NB4 (cell line): ENCODE data around the gene ZBTB44.

Experiments used
- DNase-seq: peaks from one replicate; pipeline ENCODE4 v3.0.0; 2010; ENCODE audit warnings: low read depth
- H3K4me3 ChIP-seq: one replicate; pipeline ENCODE4 v1.5.1; 2011; ENCODE audit warnings: mild to moderate bottlenecking, low read depth, low read length, moderate library complexity
- MYC ChIP-seq: IDR thresholded peaks from 2 replicates; pipeline ENCODE4 v1.6.1; 2011; ENCODE audit warnings: low read depth, low read length
- POLR2A ChIP-seq: IDR thresholded peaks from 2 replicates; pipeline ENCODE4 v1.6.1; 2011; ENCODE audit warnings: mild to moderate bottlenecking; ENCODE audit not compliant: insufficient read length; ENCODE audit errors: extremely low read depth
- TF ChIP-seq, protein P1 (sequence below): IDR thresholded peaks from one replicate; pipeline ENCODE4 v1.5.1; 2012; ENCODE audit warnings: low read depth, low read length
- TF ChIP-seq, protein P2 (sequence below): IDR thresholded peaks from 2 replicates; pipeline ENCODE4 v1.6.1; 2011; ENCODE audit warnings: low read depth, low read length

The ZBTB44 gene

DNA sequence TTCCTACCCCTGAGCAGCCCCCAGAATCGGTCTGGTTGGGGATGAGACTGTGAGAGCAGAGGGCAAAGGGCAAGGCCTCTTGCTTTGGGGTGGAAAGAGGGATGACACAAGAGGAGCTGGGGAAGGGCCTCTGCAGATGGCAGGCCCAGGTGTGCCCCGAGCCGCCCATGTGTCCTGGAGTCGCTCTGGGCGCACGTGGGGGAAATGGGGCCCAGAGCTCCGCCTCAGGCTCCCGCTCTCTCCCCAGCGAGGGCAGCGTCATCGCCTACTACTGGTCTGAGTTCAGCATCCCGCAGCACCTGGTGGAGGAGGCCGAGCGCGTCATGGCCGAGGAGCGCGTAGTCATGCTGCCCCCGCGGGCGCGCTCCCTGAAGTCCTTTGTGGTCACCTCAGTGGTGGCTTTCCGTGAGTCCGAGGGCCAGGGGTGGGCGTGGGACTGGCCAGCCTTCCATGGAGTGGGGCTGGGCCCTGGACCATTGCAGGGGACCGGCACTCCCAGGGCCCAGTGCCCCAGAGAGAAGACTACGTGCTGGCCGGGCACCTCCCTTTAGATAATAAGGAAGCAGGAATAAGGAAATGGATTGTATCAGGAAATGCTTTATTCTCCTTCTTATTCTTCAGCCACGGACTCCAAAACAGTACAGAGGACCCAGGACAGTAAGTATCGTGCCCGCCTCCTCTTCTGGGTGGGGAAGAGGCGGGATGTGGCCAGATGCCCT is 125.1 kb downstream of the ZBTB44 start:
- TF ChIP-seq, protein P1, sequence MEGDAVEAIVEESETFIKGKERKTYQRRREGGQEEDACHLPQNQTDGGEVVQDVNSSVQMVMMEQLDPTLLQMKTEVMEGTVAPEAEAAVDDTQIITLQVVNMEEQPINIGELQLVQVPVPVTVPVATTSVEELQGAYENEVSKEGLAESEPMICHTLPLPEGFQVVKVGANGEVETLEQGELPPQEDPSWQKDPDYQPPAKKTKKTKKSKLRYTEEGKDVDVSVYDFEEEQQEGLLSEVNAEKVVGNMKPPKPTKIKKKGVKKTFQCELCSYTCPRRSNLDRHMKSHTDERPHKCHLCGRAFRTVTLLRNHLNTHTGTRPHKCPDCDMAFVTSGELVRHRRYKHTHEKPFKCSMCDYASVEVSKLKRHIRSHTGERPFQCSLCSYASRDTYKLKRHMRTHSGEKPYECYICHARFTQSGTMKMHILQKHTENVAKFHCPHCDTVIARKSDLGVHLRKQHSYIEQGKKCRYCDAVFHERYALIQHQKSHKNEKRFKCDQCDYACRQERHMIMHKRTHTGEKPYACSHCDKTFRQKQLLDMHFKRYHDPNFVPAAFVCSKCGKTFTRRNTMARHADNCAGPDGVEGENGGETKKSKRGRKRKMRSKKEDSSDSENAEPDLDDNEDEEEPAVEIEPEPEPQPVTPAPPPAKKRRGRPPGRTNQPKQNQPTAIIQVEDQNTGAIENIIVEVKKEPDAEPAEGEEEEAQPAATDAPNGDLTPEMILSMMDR: no peak
- TF ChIP-seq POLR2A (no peak), MYC (no peak)
- TF ChIP-seq, protein P2, sequence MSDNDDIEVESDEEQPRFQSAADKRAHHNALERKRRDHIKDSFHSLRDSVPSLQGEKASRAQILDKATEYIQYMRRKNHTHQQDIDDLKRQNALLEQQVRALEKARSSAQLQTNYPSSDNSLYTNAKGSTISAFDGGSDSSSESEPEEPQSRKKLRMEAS: no peak
- no peak overlapping the region for H3K4me3 ChIP-seq
- DNase-seq: no peak

DNA sequence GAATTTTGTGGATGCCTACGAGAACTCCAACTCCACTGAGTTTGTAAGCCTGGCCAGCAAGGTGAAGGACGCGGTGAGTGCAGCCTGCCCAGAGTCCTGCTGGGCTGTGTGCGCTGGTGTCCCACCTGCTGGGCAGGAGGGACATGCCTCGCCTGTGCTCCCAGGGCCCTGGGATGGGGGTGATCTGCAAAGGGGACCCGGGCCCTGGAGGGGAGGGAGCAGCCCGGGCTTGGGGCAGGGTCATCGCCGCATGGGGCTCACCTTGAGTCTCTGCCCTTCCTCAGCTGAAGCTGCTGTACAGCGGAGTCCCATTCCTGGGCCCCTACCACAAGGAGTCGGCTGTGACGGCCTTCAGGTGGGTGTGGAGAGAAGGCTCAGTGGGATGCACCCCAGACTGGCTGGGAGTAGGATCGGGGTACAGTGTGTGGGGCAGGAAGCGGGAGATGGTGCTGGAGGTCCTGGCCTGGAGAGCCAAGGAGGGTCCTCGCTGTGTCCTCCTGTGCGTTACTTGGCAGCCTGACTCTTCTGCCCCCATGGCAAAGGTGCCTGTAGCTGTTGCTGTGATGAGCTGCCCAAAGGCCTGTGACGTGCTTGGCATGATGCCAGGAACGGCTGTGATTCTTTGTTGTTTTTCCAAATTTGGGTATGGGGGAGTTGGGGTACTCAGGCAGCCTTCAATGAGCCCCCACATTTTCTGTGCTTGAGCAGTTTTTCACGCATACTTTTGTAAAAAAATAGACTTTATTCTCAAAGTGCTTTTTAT is 126.0 kb downstream of the ZBTB44 start:
- TF ChIP-seq MYC (no peak), POLR2A (no peak)
- TF ChIP-seq, protein P2: no peak
- TF ChIP-seq, protein P1: no peak
- no peak for DNase-seq
- no peak overlapping the region for H3K4me3 ChIP-seq

DNA sequence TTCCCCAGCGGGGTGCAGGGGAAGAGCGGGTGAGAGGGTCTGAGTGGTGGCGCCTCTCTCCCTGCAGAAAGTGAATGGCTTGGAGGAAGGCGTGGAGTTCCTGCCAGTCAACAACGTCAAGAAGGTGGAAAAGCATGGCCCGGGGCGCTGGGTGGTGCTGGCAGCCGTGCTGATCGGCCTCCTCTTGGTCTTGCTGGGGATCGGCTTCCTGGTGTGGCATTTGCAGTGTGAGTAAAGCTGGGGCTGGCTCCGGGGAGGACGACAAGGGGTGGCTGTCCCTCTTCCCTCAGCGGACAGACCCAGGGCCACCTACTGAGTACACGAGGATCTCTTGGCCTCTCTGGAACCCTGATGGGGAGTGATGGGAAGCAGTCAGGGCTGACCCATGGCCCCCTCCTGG is 126.7 kb downstream of the ZBTB44 start:
- H3K4me3 ChIP-seq: no peak overlapping the region
- TF ChIP-seq POLR2A: no peak
- TF ChIP-seq, protein P2: no peak
- no peak for TF ChIP-seq MYC
- TF ChIP-seq, protein P1: no peak
- DNase-seq: no peak

DNA sequence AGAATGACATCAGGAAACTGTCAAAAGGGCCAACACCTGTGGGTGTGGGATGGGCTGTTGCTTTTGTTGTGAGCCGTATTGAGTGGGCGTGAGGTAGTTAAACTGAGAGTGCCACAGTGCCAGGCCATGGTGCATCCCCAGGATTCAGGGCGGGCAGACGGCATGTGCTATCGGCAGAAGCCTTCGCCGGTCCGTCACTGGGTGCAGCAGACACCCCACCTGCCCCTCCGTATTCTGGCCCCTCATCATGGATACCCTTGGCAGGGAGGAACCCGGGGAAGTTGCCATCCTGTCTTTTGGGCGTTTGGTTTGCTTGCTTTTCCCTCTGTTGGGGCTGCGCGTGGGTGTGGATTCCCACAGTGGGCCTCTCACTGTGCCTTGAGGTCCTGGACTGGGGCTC is 127.6 kb downstream of the ZBTB44 start:
- DNase-seq: no peak
- no peak overlapping the region for H3K4me3 ChIP-seq
- TF ChIP-seq POLR2A (no peak), MYC (no peak)
- TF ChIP-seq, protein P1: no peak
- TF ChIP-seq, protein P2: no peak

DNA sequence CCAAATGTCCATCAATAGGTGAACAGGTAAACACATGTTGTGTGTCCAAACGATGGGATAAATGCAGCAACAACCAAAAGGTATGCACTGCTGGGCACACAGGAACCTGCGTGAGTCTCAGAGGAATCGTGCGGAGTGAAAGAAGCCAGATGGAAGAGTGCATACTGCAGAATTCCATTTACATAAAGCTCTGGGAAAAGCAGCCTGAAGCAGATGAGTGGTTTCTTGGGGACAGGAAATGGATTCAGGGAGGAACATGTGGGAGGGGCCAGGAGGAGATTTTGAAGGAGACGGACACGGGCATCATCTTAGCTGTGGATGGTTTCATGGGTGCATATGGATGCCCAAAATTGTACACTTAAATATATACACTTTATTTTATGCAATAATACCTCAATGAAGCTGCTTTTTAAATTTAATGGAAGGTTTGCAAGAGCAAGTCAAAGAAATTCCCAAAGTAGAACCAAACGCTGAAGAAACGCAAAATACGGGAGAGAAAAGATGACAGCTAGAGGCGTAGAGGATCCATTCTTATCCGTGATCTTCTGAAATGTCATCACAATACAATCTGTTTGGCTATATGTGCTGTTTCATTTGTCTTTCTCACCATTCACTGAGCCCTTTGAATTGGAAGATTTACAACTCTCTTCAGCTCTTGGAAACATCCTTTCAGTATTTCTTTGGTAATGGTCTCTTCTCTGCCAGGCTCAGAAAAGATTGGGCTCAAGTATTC is 130.7 kb downstream of the ZBTB44 start:
- DNase-seq: no peak
- no peak overlapping the region for H3K4me3 ChIP-seq
- TF ChIP-seq, protein P1: no peak
- TF ChIP-seq, protein P2: no peak
- no peak for TF ChIP-seq POLR2A
- no peak for TF ChIP-seq MYC
